NAMALWA (cell line): Measurements from ENCODE around the gene SCO1.
"Not testable (repeated sequence)": the region's sequence is repeated elsewhere in the genome, so short reads cannot be mapped to it uniquely, and the experiment has no call there.

Source experiments
- DNase-seq: peaks from one replicate; pipeline ENCODE4 v3.0.0-alpha.2; 2015; ENCODE audit warnings: low spot score

Gene SCO1

DNA sequence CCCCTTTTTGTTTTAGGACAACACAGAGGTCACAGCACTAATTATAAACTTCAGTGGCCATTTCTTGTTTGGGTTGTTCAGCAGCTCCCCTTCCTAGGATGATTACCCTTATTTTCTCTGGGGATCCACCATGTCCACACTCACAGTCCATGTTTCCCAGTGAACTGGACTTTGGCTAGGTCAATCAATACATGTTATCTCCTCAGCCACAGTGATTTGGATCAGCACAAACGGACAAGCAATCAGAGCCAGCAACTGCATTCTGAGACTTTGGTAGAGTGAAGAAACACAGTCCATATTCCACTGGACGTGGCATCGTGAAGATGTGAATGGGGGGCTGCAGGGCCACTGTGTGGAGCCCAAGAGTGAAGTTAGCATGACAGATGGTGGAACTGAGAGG, 27.9 kb upstream of the SCO1 start:
- no peak for DNase-seq

DNA sequence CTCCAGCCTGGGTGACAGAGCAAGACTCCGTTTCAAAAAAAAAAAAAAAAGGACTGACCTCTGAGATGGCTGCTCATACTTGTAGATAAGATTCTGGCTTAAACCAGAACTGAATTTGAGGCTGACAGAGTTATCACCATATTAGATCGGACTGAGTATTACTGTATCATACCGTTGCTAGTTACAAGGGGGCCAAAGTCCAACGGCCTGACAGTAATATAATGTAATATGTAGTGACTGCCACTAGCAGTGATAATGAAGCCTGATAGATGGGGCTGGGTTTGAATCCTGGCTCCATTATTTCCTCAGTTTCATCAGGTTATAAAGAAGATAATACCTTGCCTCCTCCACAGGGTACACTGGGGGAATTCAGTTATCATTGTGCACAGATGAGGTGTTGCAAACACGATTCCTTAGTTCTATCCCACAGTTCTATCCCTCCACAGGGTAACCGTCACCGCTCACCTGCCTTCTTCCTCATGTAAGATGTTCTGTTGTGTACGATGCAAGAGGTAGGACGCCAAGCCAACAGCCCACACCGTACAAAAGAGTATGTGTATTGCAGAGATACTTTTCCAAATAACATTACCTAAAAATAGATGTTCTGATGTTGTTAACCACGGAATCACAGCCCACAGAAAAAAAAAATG, 27.3 kb upstream of the SCO1 start:
- DNase-seq: no peak

GRCh38 chr17:10718547-10718946, 21.2 kb upstream of the SCO1 start:
- no peak for DNase-seq

- DNase-seq: no peak
Observed at GRCh38 chr17:10716218-10716617, 18.9 kb upstream of the SCO1 start.

GRCh38 chr17:10713318-10713717, 16.0 kb upstream of the SCO1 start:
- DNase-seq: no peak

DNA sequence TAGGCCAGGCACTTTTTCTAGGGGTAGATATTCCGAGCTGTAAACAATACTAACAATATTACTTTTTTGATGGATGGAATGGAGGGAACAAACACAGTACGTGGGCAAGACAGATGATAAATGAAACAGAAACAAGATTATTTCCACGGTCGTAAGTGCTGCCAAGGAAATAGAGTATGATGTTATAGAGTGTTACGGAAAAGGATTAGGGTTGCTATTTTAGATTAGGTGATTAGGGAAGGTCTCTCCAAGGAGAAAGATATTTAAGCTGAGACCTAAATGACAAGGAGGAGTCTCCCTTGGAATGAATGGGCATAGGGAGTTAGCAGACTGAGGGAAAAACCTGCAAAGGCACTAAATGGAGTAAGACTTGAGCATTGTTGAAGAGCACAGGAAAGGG, 8.4 kb upstream of the SCO1 start:
- no peak for DNase-seq

- no peak for DNase-seq
Observed at GRCh38 chr17:10702574-10702973, 5.2 kb upstream of the SCO1 start.

DNA sequence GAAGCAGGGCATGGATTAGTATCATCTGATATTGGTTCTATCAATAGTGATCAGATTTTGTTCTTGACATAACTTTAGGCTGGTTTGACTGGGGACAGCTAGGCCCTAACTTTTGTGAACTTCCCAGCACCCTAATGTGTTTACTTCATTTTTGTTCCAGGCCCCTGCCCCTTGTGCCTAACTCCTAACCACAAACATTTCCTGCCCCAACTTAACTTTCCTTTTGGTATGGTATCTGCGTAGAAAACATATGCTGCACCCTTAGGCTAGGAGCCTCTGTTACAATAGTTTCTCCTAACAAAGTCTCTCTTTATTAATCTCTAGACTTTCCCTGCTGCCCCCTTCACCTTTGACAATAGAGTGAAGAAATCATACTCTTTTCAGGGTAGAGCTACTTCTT, 2.5 kb upstream of the SCO1 start:
- DNase-seq: no peak

- DNase-seq: peak; percentile 6
Observed at GRCh38 chr17:10698096-10698818, 924 bp upstream of the SCO1 start.

GRCh38 chr17:10695875-10696407, 1.4 kb downstream of the SCO1 start:
- DNase-seq: not testable (repeated sequence)

- no peak for DNase-seq
Observed at GRCh38 chr17:10687499-10687898, 9.8 kb downstream of the SCO1 start.

GRCh38 chr17:10683853-10684252, 13.5 kb downstream of the SCO1 start:
- DNase-seq: peak; percentile 27

- no peak for DNase-seq
Observed at GRCh38 chr17:10681866-10682446, 15.4 kb downstream of the SCO1 start.

- no peak for DNase-seq
Observed at GRCh38 chr17:10674704-10675103, 22.6 kb downstream of the SCO1 start.

GRCh38 chr17:10673312-10673711, 24.0 kb downstream of the SCO1 start:
- DNase-seq: no peak

DNA sequence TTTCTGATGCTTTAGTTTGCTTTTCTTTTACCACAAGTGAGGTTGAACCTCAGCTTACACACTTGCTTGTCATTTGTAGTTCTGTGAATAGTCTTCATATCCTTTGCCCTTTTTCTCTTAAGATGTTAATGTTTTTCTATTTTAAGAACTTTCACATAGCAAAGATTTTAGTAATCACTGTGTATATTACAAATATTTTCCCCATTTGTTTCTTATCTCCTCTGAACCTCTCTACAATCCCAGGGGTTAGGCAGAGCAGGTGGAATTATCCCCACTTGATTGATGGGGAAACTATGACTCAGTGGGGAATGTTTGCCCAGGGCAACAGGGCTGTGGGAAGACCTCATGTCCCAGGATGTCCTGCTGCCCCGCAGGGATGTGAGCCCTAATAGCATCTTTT, 28.6 kb downstream of the SCO1 start:
- DNase-seq: no peak

DNA sequence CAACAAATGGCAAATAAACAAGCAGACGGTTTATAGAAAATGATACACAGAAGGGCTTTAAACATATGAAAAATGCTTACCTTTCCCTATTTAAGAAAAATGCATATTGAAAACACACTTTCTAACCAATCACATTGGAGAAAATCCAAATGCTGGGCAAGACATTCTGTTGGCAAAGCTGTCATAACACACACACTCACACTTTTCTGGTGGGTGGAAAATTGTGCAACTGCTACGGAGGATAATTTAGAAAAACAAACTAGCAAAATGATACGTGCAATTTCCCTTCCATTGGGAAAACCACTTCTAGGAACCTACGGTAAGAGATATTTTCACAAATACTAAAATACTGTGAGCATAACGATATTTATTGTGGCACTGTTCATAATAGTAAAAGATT, 30.4 kb downstream of the SCO1 start:
- no peak for DNase-seq

DNA sequence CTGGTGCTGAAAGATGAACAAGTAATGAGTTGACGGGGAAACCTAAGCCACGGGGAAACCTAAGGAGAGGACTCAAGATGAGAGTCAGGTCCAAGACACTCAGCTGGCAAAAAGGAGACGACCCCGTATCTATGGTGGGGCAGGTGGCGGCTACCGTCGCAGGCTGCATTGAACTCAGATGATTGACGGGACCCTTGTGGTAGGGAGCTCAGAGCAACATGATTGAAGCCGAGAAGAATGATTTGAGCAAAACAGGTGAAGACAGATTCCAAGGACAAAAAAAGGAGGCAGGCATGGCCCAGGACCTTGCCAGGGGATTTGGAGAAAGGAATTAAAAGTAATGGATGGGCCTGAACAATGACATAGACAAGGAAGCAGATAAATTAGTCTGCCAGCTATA, 32.8 kb downstream of the SCO1 start:
- DNase-seq: no peak

DNA sequence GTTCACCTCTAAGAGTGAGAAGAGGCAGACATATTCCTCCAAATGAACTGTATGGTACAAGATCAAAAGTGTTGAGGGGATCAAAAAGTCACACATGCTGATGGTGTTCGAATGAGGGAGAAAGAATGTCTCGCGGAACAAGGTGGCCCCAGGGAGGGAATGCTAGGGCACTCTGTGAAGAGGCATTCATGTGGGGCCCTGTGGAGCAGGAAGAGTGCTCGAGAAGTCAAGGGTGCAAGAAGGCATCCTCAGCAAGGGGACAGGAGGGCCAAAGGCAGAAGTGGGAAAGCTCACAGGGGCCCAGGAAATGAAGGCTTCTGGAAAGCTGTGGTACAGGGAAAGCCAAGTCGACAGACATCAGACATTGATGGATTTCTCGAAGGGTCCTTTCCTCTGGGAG, 34.1 kb downstream of the SCO1 start:
- no peak for DNase-seq

DNA sequence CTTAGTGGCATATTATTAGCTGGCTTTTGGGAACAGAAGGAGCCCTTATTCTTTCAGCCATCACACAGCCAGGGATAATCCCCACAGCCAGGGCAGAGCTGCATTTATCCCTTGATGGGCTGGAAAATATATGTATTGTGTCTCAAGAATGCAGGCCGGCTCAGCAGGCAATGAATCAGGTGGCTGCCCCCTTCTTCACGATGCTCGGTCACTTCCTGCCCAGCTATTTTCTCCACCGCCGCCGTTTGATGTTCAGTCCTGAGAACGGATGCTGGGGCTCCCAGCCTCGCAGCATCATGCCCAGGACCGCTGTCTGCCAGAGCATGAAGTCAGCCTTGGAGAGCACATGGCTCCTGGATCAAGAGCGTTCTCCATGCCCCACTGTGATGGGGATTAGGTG, 35.9 kb downstream of the SCO1 start:
- no peak for DNase-seq

DNA sequence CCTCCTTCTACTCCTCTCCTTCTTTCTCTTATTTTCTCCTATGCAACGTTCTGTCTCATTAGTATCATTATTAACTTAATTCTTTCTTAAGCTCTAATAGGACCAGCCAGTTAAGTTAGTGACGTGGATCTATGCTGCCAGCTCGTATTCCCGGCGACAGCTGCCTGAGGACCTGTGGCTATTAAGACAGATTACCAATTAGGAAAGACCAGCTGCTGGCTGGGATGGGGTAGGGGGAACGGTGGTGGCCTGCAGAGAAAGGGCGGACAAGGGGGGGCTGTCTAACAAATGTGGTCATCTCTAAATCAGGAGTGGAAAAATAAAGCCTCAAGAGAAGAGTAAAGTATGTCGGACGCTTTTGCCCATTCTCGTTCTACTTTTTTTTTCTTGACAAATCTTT, 39.5 kb downstream of the SCO1 start:
- DNase-seq: no peak

DNA sequence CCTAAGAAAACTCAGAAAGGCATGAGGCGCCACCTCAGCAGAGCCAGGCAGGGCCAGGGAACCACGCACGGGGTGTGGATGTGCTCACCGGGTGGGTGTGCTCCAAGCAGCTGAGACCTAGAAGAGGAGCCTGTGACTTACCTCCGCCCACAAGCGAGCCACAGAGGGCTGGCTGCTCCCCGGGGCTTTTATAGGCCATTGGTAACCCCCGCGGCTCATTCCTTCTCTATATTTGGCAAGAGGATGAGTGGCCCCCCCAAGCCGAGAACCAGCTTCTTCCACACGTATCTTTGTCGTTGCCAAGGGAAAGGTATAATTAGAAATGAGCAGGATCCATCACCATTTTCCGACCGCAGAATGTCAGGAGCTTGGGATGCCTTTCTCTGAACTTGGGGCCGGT, 40.2 kb downstream of the SCO1 start, which contains the start of gene MYH3:
MYH3 (minus strand) TSS at position 162 of the 400 bp plus-strand sequence. CDS start 2,245 bp downstream, outside the sequence.
- DNase-seq: no peak

DNA sequence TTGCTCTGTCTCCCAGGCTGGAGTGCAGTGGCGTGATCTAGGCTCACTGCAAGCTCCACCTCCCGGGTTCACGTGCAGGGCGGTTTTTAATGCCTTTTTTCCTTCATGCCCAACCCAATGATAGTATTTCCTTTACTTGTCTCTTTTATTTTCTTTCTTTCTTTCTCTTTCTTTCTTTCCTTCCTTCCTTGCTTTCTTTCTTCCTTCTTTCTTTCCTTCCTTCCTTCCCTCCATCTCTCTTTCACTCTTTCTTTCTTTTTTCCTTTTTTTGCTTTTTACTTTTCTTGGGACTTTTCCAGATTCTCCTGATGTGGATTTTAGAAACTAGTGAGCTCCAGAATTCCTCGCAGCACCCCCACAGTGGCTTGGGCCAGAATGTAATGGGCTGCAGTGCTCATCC, 43.3 kb downstream of the SCO1 start:
- DNase-seq: no peak
